CD1c-positive myeloid dendritic cell (primary cell): ENCODE data around the gene PRMT3.
"Not testable (repeated sequence)": the region's sequence is repeated elsewhere in the genome, so short reads cannot be mapped to it uniquely, and the experiment has no call there.

Source experiments
- DNase-seq: peaks from one replicate; pipeline ENCODE4 v3.0.0-alpha.2; 2016; ENCODE audit errors: extremely low spot score

Gene PRMT3

DNA sequence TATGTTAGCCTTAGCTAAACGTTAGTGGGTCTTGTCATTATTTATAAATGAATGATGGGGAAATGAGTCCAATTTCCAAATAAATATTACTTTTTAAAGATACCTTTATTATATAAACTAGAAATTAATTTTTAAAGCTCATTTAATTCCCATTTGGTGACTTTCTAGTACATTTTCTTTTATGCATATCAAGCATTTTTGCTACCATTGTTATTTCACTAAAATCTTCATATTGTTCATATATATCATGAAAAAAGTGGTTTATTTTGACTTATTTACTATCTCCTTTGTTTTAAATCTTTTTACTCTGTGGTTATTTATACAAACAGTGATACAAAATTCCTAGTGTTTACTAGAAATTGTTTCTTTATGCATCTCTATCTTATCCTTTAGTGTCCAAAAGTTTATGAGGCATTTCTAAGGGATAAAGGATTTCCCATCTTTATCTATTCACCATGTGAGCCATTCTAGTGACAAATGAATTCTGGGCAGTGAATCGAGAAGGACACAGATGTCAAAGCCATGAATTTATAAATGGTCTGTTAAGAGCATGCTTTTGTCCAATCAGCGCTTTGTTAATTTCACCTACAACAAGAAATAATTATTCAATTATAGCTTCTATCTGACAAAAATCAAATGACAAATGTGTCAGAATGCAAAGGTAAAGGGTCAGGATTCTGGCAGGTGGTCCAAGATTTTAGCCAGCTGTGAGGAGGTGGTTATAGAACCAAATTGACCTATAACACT, 70.6 kb downstream of the PRMT3 start:
- DNase-seq: no peak

DNA sequence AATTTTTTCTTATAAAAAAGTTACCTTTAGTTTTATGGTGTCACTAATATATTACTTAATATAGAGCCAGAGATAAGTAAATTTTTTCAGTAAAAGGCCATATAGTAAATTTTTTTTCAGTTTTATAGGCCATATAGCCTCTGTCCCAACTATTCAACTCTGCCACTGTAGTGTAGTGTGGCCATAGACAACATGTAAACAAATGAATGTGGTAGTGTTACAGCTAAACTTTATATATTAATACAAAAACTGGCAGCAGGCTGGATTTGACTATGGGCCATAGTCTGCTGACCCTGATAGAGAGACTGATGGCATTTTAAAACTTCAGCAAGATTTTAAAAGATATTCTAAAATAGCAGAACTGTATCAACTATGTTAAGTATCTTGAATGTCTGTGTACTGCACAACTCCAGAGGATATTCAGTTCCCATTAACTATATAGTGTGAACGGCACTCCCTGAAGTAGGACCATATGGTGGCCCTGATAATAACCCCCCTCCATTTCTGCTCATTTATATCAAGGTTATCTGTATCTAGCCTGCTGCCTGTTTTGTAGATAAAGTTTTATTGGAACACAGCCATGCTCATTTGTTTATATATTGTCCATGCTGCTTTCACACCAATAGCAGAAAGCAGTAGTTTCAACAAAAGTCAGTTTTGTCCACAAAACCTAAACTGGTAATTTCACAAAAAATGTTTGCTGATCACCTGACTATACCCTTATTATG, 71.6 kb downstream of the PRMT3 start:
- DNase-seq: no peak

DNA sequence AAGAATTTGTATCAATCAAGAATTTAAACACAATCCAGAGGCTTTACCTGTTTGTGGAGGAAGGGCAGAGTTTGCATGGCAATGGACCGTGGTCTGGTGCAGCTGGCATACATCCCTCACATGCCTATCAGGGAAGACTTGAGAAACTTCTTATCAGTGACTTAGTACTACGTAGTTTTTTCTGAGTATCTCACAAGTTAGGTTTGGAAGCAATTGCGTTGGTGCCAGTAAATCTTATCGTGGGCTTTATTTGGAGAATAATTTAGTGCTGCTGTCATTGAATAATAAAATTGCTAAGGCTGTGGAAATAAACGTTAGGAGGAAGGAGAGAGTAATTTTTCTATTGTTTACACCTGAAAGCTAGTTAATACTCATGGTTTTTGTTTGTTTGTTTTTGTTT, 72.3 kb downstream of the PRMT3 start:
- no peak for DNase-seq

DNA sequence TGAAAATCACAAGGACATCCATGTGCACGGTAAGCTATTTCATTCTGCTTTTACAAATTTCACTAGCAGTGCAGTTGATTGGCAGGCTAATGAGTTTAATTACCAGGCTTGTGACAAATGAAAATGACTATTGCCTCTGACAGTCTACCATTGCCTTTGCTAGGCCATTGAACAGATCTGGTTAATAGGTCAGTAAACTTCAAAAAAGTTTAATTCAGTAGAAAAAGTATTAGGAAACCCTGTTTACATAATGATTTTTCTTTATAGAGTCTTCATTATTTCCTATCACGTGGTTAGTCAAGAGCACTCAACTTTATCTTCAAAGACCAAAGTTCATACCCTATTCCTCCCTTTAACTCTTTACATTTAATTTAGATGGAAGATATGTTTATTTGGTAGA, 77.0 kb downstream of the PRMT3 start:
- no peak for DNase-seq

DNA sequence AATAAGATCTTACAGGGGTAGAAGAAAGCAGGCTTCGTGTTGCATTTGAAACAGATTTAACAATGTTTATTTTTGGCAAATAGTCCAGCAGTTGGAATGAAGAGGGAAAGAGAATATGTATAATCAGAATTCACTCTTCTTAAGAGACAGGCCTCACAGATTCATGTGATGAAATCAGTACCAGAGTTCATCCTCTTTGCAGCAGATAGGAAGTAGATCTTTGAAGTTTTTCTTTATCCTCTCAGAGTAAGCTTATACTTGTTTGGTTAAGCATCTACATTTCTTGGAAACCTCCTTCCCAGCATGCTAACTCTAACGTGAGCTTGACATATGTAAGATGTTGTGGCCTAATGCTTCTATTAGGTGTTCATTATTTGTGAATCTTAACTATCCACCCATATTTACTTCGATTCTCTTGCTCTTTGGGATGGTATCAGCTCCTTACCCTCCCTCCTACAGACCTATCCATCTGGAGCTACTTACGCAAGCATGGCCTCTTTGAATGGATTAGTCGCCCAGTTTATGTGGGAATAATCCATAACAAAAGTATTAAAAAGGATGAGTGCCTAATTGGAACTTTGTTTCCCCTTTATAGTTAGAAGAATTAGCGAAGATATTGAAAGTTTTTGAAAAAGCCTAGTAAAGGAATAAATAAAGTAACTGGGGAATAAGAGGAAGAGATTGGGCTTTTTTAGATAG, 80.1 kb downstream of the PRMT3 start:
- DNase-seq: no peak

DNA sequence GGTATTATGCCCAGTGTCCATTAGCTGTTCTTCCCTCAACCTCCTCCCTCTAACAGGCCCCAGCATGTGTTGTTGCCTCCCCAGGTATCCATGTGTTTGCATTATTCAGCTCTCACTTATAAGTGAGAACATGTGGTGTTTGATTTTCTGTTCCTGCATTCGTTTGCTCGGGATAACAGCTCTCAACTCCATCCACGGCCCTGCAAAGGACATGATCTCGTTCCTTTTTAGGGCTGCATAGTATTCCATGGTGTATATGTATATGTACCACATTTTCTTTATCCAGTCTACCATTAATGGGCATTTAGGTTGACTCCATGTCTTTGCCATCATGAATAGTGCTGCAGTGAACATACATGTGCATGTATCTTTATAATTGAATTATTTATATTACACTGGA, 82.8 kb downstream of the PRMT3 start:
- no peak for DNase-seq

DNA sequence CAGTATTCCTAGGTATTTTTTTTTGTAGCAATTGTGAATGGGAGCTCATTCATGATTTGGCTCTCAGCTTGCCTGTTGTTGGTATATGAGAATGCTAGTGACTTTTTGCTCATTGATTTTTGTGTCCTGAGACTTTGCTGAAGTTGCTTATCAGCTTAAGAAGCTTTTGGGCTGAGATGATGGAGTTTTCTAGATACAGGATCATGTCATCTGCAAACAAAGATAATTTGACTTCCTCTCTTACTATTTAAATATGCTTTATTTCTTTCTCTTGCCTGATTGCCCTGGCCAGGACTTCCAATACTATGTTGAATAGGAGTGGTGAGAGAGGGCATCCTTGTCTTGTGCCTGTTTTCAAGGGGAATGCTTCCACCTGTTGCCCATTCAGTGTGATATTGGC, 84.4 kb downstream of the PRMT3 start:
- not testable (repeated sequence) for DNase-seq

DNA sequence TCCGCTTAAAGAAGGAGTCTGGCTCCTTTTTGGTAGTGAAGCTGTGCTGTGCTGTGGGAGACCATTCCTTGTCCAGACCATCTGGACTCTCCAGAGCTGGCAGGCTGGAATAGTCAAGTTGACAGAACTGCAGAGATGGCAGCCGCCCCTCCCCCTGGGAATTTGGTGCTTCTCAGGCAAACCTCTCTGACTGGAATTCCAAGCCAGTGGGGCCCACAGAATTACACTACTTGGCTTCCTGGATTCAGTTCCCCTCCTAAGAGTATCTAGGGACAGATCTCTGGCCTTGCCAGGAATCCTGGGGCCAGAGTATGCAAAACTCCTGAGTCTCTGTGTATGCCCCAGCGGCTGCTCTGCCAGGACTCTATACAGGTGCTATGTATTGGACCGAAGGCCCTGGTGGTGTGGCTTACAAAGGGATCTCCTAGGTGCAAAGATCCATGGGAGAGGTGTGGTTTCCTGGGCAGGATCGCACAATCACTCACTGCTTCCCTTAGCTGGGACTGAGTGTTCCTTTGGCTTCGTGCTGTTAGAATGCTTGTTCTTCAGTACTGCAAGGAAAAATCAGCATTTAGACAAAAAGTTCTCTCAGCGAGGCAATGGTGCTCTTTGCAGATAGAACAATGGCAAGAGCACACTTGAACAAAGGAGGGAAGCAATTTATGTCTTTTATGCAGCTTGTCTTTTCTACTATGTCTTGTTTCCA, 86.8 kb downstream of the PRMT3 start:
- DNase-seq: no peak

DNA sequence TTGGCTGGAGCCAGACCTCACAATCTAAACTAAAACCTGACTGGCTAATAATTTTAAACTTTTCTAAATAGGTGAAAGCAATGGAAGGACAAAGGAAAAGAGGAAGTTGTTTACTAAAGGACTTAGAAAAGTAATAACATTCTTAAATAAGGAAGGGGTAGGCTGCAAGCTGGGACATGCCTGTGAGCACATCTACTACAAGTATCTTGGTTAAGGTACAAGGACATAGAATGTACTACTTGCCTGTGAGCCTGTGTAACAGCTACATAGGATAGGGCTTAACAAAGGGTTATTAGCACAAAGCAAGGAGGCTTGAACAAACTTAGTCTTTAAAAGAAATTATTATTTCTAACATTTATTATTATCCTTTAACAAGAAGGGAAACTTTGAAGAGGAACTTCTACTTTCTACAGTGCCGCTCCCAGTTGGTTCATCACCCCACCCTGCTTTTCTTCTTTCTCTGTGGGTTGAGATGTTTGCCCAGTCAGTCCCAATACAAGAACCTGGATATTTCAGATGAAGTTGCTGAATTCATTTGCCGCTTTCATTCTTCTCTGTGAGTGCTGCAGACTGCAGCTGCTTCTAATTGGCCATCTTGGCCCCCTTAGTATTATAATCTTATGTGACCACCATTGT, 87.5 kb downstream of the PRMT3 start:
- DNase-seq: peak; percentile 29

DNA sequence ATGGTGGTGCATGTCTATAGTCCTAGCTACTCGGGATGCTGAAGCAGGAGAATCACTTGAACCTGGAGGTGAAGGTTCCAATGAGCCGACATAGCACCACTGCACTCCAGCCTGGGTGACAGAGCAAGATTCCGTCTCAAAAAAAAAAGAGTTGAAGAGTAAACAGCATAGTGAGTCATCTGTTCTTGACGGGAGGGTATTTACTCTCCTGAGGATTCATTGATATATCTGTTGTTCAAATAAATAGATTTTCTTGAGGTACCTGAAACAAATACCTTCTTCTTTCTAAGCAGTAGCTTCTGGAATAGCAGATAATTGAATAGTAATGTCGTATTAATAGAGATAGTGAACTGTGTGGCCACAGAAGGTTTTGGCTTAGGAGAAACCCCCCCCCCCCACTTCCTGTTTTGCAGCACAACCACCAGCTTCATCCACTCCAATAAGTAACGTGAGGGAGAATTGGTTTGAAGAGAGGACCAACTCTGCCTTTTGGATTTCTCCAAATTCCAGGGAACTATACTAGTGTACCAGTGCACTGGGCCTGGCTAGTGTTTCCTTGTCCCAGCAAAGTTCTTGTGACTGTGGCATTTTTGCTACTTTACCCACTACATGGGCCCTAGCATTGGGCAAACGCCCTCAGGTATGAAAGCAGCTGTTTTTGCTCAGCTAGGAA, 90.0 kb downstream of the PRMT3 start:
- DNase-seq: no peak

DNA sequence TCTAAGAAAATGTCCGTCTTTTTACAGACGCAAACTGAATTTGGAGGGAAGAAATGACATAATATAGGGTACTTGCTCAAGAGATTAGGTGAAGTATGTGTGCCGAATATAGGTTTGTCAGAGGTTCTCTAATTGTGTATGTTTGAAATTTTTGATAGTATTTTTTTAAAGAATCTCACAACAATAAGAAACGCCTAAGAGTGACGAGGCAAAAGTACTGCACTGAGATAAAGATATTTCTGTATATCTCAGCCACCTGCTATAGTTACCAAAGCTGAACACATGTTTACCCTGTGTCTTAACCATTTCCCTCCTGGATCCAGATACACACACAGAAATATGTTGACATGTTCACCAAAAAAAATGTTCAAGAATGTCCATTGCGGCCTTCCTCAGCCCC, 92.0 kb downstream of the PRMT3 start:
- no peak for DNase-seq

DNA sequence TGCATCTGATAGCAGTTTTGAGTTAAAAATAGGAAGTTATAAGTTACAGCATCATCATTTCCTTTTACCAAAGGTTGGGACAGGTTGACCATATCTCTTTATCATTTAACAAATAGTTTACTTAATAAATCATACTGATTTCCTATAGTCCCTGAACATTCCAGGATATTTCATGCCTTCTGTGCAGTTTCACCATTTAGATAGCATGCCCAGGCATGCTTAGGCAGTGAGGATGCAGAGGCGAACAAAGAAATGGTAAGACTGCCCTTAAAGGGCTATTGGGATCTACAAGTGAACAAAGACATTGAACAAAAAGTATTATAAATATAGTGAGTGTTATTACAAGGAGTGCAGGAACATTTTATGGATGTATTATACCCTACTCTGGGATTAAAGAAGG, 96.4 kb downstream of the PRMT3 start:
- DNase-seq: no peak

DNA sequence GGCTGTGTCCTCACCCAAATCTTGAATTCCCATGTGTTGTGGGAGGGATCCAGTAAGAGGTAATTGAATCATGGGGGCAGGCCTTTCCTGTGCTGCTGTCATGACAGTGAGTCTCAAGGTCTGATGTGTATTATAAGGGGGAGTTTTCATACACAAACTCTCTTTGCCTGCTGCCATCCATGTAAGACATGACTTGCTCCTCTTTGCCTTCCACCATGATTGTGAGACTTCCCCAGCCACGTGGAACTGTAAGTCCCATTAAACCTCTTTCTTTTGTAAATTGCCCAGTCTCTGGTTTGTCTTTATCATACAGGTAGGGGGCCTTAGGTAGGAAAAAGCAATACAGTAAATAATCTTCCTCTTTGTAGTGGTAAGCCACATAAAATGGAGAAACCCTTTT, 96.9 kb downstream of the PRMT3 start:
- not testable (repeated sequence) for DNase-seq

DNA sequence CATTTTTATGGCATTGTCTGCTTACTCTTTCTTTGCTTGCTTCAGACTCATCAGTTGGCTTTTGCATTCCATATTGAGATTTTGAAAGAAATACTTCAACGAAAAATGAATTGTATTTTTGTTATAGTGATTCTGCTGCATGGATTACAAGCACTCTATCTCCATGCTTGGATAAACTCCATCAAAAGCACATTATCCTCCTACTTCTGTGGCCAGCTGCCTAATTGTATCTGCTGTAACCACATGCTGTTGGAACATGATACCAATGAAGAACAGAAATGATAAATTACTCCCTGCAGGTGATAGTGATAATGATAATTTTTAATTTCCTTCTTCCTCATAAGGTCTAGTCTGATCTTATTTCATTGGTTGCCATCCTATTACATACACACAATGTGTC, 100.8 kb downstream of the PRMT3 start:
- no peak for DNase-seq

DNA sequence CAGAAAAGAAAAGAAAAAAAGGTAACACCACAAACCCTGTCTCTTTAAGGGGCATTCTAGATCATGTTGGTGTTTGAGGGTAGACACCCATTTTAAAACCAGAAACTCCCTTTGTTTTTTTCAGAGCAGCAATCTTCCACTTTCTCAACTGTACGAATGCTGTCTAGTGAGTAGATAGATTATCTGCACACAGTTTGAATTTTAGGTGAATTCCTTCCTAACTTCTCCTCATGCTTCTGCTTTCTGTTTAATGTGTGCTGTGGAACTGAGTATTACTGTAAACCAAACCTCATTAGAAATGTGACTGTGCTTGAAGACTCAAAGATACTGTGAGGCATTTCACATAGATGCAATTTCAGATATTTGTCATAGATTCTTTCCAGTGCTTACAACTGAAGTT, 102.4 kb downstream of the PRMT3 start:
- DNase-seq: no peak

DNA sequence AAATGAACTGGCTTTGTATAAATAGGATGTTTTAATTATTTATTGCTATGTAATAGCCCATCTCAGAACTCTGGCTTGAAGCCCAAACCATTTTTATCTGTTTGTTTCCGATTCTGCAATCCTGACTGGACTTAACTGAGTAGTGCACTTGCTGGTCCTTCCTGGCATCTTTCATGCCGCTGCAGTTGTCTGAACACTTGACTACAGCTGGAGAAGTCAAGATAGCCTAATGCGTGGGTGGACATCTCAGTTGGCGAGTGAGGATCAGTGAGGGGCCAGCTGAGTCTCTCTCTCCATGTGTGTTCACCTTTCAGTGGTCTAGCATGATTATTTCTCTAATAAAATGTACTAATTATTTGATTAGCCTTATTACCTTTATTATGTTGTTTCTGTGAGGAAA, 105.8 kb downstream of the PRMT3 start:
- DNase-seq: no peak

DNA sequence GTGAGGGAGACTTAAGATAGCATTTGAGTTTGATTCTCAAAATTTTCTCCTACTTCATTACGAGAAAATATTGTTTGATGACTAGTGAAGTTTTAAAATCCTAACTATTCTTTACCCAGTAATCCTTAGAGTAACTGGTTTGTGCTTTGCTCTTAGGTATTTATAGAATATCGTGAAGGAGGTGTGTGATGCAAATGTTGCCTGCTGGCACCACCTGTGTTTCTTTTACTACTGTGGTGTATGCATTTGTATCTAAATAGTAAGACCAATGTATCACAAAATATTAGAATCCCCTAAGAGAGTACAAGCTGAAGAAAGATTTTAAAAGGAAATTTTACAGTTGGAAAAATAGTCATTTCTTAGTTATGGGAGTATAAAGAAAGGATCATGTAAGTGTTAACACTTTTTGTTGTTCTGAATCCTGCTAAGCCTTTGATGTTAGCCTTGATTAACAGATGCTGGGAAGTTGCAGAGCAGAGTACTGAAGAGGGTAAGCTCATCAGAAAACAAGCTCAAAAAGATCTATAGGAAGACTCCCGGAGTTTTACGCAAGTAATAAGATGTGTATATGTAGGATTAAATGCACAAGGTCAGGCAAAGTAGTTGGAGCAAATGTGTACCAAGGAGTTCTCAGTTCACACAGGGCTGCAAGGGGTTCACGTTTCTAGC, 109.7 kb downstream of the PRMT3 start:
- no peak for DNase-seq

DNA sequence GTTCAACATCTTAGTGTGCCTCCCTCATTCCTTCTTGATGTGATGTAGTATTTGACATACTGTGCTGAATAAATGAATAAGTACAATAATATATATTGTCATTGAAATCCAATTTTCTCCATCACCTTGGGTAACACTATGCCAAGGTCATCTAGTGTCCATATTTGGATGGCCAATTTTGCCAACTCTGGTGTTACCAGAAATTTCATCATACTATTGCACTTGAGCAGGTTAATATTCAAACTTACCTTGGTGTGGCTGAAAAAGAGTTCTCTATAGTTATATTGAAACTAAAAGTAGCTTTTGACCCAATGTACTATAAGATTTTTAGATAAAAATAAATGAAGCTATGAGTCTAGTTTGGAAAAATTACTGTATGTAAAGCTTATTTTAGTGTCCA, 113.7 kb downstream of the PRMT3 start:
- no peak for DNase-seq

DNA sequence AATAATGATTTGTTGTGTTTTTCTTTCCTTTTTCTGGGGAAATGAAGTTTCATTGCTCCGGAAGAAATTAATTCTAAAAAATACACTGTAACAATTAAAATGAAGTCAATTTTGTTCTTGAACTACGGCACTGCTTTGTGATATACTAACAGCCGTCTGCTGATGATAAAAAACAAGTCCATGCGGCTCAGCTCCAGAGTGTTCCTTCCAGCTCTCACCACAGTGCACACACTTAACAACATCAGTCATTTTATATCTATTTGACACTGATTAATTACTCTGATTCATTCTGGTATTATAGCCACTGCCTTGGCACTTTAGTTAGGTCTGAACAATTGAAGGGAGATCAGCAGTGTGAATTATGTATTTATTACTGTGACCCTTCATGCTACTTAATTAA, 114.5 kb downstream of the PRMT3 start:
- DNase-seq: no peak

DNA sequence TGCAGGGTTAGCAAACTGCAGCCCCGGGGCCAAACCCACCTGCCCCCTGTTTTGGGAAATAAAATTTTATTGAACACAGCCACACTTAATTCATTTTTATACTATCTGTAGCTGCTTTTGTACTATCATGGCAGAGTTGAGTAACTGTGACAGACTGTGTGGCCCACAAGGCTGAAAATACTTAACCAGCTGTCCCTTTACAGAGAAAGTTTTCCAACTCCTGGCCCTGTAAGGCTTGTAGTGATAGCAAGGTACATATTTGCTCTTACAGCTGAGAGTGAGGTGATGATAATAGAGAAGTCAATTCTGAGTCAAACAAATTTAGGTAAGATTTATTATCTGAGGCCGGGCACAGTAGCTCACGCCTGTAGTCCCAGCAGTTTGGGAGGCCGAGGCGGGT, 124.5 kb downstream of the PRMT3 start:
- DNase-seq: no peak

DNA sequence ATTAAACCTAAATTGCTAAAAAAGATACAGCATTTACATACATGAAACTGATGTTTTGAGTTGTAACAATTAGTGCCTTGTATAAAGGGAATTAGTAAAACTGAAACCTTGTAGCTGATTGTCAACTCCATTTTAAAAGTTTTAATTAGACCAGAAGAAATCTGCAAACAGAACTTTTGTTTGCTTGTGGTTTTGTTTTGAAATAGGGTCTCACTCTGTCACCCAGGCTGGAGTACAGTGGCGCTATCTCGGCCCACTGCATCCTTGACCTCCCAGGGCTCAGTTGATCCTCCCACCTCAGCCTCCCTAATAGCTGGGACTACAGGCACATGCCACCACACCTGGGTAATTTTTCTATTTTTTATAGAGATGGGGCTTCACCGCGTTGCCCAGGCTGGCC, 125.4 kb downstream of the PRMT3 start:
- no peak for DNase-seq
